ENCODE results near the gene GRIK2.

GRIK2 gene

GRCh38 chr6:101645770-101646169 lies 252.3 kb downstream of the GRIK2 start:
- DNase-seq, result no peak

GRCh38 chr6:101650402-101651100 lies 257.0 kb downstream of the GRIK2 start:
- DNase-seq, result no peak

- DNase-seq, result no peak
Measured at GRCh38 chr6:101652079-101652478, 258.6 kb downstream of the GRIK2 start.

GRCh38 chr6:101655109-101655508 lies 261.6 kb downstream of the GRIK2 start:
- DNase-seq, result no peak

GRCh38 chr6:101662111-101662897 lies 268.8 kb downstream of the GRIK2 start:
- DNase-seq, result no peak

- no peak for DNase-seq
Measured at GRCh38 chr6:101663100-101663499, 269.6 kb downstream of the GRIK2 start.

GRCh38 chr6:101666256-101666655 lies 272.7 kb downstream of the GRIK2 start:
- no peak for DNase-seq

- DNase-seq, result no peak
Measured at GRCh38 chr6:101668496-101669030, 275.1 kb downstream of the GRIK2 start.

- no peak for DNase-seq
Measured at GRCh38 chr6:101676187-101676586, 282.7 kb downstream of the GRIK2 start.

GRCh38 chr6:101682937-101683336 lies 289.4 kb downstream of the GRIK2 start:
- DNase-seq, result no peak

- no peak for DNase-seq
Measured at GRCh38 chr6:101683884-101684283, 290.4 kb downstream of the GRIK2 start.

- DNase-seq, result no peak
Measured at GRCh38 chr6:101686653-101687052, 293.1 kb downstream of the GRIK2 start.

GRCh38 chr6:101689156-101689555 lies 295.6 kb downstream of the GRIK2 start:
- DNase-seq, result no peak

GRCh38 chr6:101689695-101690094 lies 296.2 kb downstream of the GRIK2 start:
- DNase-seq, result no peak

- DNase-seq, result no peak
Measured at GRCh38 chr6:101700655-101701054, 307.1 kb downstream of the GRIK2 start.

- no peak for DNase-seq
Measured at GRCh38 chr6:101703311-101703710, 309.8 kb downstream of the GRIK2 start.

GRCh38 chr6:101705866-101706265 lies 312.4 kb downstream of the GRIK2 start:
- no peak for DNase-seq

- no peak for DNase-seq
Measured at GRCh38 chr6:101706576-101706975, 313.1 kb downstream of the GRIK2 start.

- no peak for DNase-seq
Measured at GRCh38 chr6:101711518-101711917, 318.0 kb downstream of the GRIK2 start.

- no peak for DNase-seq
Measured at GRCh38 chr6:101716387-101716786, 322.9 kb downstream of the GRIK2 start.

GRCh38 chr6:101716810-101717209 lies 323.3 kb downstream of the GRIK2 start:
- DNase-seq, result no peak

GRCh38 chr6:101719521-101719920 lies 326.0 kb downstream of the GRIK2 start:
- no peak for DNase-seq

- no peak for DNase-seq
Measured at GRCh38 chr6:101722471-101722870, 329.0 kb downstream of the GRIK2 start.

- DNase-seq, result no peak
Measured at GRCh38 chr6:101722991-101723579, 329.6 kb downstream of the GRIK2 start.

Data from CD4-positive, alpha-beta T cell treated with Interleukin-12 subunit alpha and Interleukin-12 subunit beta, for 1 hour (primary cell).